ENCODE results near the gene ZBTB37.

- no peak for TF ChIP-seq POLR2A (IDR thresholded peaks at IDR 0.05)
- no peak for TF ChIP-seq POLR2AphosphoS5 (IDR thresholded peaks at IDR 0.05; ENCODE audit: insufficient read depth in 1 of 2, low read depth in 1 of 2)
- TF ChIP-seq, protein P1, sequence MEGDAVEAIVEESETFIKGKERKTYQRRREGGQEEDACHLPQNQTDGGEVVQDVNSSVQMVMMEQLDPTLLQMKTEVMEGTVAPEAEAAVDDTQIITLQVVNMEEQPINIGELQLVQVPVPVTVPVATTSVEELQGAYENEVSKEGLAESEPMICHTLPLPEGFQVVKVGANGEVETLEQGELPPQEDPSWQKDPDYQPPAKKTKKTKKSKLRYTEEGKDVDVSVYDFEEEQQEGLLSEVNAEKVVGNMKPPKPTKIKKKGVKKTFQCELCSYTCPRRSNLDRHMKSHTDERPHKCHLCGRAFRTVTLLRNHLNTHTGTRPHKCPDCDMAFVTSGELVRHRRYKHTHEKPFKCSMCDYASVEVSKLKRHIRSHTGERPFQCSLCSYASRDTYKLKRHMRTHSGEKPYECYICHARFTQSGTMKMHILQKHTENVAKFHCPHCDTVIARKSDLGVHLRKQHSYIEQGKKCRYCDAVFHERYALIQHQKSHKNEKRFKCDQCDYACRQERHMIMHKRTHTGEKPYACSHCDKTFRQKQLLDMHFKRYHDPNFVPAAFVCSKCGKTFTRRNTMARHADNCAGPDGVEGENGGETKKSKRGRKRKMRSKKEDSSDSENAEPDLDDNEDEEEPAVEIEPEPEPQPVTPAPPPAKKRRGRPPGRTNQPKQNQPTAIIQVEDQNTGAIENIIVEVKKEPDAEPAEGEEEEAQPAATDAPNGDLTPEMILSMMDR (IDR thresholded peaks at IDR 0.05) = no peak
Measured at GRCh38 chr1:173871500-173871899, 3.3 kb downstream of the ZBTB37 start.

All from vagina (tissue), 2 donors.